Thyroid gland (tissue), 4 donors: ENCODE data around the gene FIBCD1. TPM values are rescaled to one million over a fixed set of nuclear protein-coding genes. Genes with fewer than 3 reads are reported as not detected.

Experiments used
- DNase-seq, 2 donors: peaks; one replicate each; pipeline ENCODE4 v3.0.0-alpha.2; 2019
- H3K27ac ChIP-seq, 3 donors: fragments of 200-600 bp; sonication (generic); 1 replicate in 2 of 3; 2 replicates in 1 of 3; pipeline ENCODE4 v1.5.1; 2016 to 2019; ENCODE audit warnings: mild to moderate bottlenecking in 1 of 3, moderate library complexity in 1 of 3
- H3K27me3 ChIP-seq: fragments of 200-600 bp; sonication (generic); one replicate; pipeline ENCODE4 v1.5.1; 2019
- H3K36me3 ChIP-seq, 2 donors: fragments of 200-600 bp; sonication (generic); one replicate each; pipeline ENCODE4 v1.5.1; 2016 to 2019
- H3K4me1 ChIP-seq, 2 donors: fragments of 200-600 bp; sonication (generic); one replicate each; pipeline ENCODE4 v1.5.1; 2017 to 2019
- H3K4me3 ChIP-seq, 3 donors: fragments of 200-600 bp; sonication (generic); replicated peaks in 1 of 3; 1 replicate in 2 of 3; 2 replicates in 1 of 3; pipeline ENCODE4 v1.5.1; 2016; ENCODE audit warnings: mild to moderate bottlenecking in 1 of 3
- H3K9me3 ChIP-seq: fragments of 200-600 bp; sonication (generic); one replicate; pipeline ENCODE4 v1.5.1; 2017
- POLR2A ChIP-seq, 2 donors: fragments of 450-650 bp; IDR thresholded peaks; one replicate each; pipeline ENCODE4 v1.6.1; 2017; ENCODE audit warnings: antibody characterized with exemption in 2 of 2, mild to moderate bottlenecking in 2 of 2, moderate library complexity in 1 of 2
- WGBS, 2 donors: methylation state at CpG; one replicate each; pipeline ENCODE4 v1.1.5; 2017; 5-methylcytosine and 5-hydroxymethylcytosine counted together
- intact Hi-C: fragments of 100-400 bp; cut with DNase I; formaldehyde crosslinking; loops from one replicate; pipeline ENCODE4 v1.15.1; 2023
- total RNA-seq, 4 donors: library from RNA; depleted of rRNA; stranded (reverse); fragments of >200 nt; gene quantifications; one replicate each; pipeline ENCODE4 v1.2.3, GENCODE V29; 2016
- TF ChIP-seq, protein P1 (sequence below), 6 experiments: fragments of 200-600 bp in 3 of 6; fragments of 450-650 bp in 3 of 6; sonication (generic) in 3 of 6; IDR thresholded peaks; one replicate each; pipeline ENCODE4 v1.5.1; 2016 to 2019; ENCODE audit warnings: antibody characterized with exemption in 6 of 6, mild to moderate bottlenecking in 2 of 6, inconsistent platforms in 1 of 6, moderate library complexity in 1 of 6

The FIBCD1 gene
- total RNA-seq, 4 donors from 2014 or later: 0.11 to 0.13 TPM; not detected in 2

- WGBS, 2 donors: 74 to 86% methylated on average over 13 of the region's 13 CpGs
- Histone ChIP-seq H3K4me3 (no peak overlapping the region), H3K27me3 (no peaks in the 10 kb centered on the region), H3K4me1 (no peaks in the 10 kb centered on the region), H3K36me3 (no peaks in the 10 kb centered on the region), H3K9me3 (no peaks in the 10 kb centered on the region), H3K27ac (no peak overlapping the region)
- no peak for DNase-seq
- TF ChIP-seq, protein P1, sequence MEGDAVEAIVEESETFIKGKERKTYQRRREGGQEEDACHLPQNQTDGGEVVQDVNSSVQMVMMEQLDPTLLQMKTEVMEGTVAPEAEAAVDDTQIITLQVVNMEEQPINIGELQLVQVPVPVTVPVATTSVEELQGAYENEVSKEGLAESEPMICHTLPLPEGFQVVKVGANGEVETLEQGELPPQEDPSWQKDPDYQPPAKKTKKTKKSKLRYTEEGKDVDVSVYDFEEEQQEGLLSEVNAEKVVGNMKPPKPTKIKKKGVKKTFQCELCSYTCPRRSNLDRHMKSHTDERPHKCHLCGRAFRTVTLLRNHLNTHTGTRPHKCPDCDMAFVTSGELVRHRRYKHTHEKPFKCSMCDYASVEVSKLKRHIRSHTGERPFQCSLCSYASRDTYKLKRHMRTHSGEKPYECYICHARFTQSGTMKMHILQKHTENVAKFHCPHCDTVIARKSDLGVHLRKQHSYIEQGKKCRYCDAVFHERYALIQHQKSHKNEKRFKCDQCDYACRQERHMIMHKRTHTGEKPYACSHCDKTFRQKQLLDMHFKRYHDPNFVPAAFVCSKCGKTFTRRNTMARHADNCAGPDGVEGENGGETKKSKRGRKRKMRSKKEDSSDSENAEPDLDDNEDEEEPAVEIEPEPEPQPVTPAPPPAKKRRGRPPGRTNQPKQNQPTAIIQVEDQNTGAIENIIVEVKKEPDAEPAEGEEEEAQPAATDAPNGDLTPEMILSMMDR (IDR thresholded peaks at IDR 0.05): no peak
- no peak for TF ChIP-seq POLR2A (IDR thresholded peaks at IDR 0.05)
- intact Hi-C loops: loop anchor here (5.0 kb wide), 1 partner anchor 65 kb away; no protein-coding TSS in a partner anchor
Measured at GRCh38 chr9:130947618-130948140, 8.6 kb upstream of the FIBCD1 start.

DNA sequence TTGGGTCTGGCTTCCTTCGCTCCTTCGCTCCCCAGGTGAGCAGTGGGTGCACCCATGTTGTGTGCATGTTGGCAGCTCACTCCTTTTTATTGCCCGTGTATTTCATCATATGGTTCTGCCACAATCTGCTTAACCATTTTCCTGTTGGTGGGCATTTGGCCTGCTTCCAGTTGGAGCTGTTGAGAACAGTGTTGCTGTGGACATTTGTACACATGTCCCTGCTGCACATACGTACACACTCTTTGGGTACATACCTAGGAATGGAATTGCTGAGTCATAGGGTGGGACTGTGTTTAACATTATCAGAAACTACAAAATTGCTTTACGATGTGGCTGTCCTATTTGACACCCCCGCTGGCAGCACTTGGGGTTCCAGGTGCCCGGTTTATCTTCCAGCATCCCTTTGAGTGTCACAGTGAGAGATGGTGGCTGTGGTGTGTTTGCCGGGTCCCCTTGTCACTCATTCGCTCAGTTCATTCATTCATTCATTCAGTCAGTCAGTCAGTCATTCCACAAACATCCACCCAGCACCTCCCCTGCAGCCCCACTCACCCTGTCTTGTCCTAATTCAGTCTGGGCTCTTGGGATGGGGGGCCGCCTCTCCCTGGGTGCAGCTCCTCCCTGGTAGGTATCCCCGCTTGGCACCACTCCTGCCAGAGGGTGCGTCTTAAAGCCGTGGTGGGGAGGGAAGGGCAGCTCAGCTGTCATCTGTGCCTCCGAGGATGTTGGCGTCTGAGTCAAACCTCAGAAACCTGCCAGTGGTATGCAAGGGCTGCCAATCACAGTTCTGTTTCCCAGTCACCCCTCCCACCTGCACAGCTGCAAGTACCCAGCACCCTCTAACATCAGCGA lies 7.9 kb upstream of the FIBCD1 start:
- no peak for TF ChIP-seq POLR2A (IDR thresholded peaks at IDR 0.05)
- TF ChIP-seq, protein P1 (IDR thresholded peaks at IDR 0.05): no peak
- Histone ChIP-seq H3K4me3 (no peak overlapping the region), H3K4me1 (no peaks in the 10 kb centered on the region), H3K27me3 (no peaks in the 10 kb centered on the region), H3K27ac (no peak overlapping the region), H3K9me3 (no peaks in the 10 kb centered on the region), H3K36me3 (no peaks in the 10 kb centered on the region)
- DNase-seq: no peak
- WGBS, 2 donors: 75 to 78% methylated on average over 12 to 14 of the region's 16 CpGs
- intact Hi-C loops: loop anchor here (5.0 kb wide), 1 partner anchor 65 kb away; no protein-coding TSS in a partner anchor

DNA sequence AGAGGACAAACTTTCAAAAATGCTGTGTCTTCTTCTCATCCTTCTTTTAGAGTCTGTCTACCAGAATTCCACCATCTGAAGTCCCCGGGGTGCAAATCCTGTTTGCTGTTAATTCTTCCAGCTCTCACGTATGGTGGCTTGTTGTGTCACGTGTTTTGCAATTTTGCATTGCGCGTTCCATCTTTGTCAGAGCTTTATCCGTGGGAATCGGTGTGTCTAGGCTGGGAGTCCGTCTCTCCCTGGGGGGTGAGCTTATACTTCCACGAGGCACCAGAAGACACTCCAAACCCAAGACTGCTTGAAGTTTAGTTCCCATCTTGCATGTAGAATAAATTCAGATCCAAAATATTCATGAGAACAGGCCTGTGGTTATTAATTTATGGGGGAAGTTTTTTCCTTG lies 6.1 kb upstream of the FIBCD1 start:
- Histone ChIP-seq H3K4me1 (peaks cover 0 to 8% of the 10 kb centered on the region in 2 donors), H3K9me3 (no peaks in the 10 kb centered on the region), H3K27ac (no peak overlapping the region), H3K4me3 (no peak overlapping the region), H3K36me3 (no peaks in the 10 kb centered on the region), H3K27me3 (no peaks in the 10 kb centered on the region)
- no peak for DNase-seq
- intact Hi-C loops: loop anchor here (5.0 kb wide), 1 partner anchor 63 kb away; no protein-coding TSS in a partner anchor
- TF ChIP-seq POLR2A (IDR thresholded peaks at IDR 0.05): no peak
- TF ChIP-seq, protein P1 (IDR thresholded peaks at IDR 0.05): no peak
- 85 to 92% methylated on average over 9 of the region's 9 CpGs for WGBS, 2 donors

- H3K27me3 ChIP-seq: no peaks in the 10 kb centered on the region
- H3K9me3 ChIP-seq: no peaks in the 10 kb centered on the region
- no peak overlapping the region for H3K27ac ChIP-seq
- WGBS, 2 donors: 27 to 40% methylated on average over 3 of the region's 3 CpGs
- H3K4me1 ChIP-seq: peaks cover 0 to 14% of the 10 kb centered on the region in 2 donors
- H3K4me3 ChIP-seq: no peak overlapping the region
- no peaks in the 10 kb centered on the region for H3K36me3 ChIP-seq
- no peak for DNase-seq
- intact Hi-C loops: loop anchor here (5.0 kb wide), 2 partner anchors 62 to 77 kb away; no protein-coding TSS in a partner anchor
- TF ChIP-seq POLR2A (IDR thresholded peaks at IDR 0.05): no peak
- TF ChIP-seq, protein P1 (IDR thresholded peaks at IDR 0.05): no peak
Measured at GRCh38 chr9:130944510-130945058, 5.5 kb upstream of the FIBCD1 start.
